ENCODE measurements around the gene SLC44A3. TPM values are rescaled to one million over a fixed set of nuclear protein-coding genes. Genes with fewer than 3 reads are reported as not detected.

SLC44A3 gene
- total RNA-seq, 2 donors from 2014 or later: 17.8 to 32.9 TPM

GRCh38 chr1:94854458-94855306, 34.5 kb downstream of the SLC44A3 start:
- H3K4me1 ChIP-seq: peaks cover 18% of the 10 kb centered on the region
- no peaks in the 10 kb centered on the region for H3K9me3 ChIP-seq
- peak; percentile 98 for ATAC-seq
- TF ChIP-seq, protein P1, sequence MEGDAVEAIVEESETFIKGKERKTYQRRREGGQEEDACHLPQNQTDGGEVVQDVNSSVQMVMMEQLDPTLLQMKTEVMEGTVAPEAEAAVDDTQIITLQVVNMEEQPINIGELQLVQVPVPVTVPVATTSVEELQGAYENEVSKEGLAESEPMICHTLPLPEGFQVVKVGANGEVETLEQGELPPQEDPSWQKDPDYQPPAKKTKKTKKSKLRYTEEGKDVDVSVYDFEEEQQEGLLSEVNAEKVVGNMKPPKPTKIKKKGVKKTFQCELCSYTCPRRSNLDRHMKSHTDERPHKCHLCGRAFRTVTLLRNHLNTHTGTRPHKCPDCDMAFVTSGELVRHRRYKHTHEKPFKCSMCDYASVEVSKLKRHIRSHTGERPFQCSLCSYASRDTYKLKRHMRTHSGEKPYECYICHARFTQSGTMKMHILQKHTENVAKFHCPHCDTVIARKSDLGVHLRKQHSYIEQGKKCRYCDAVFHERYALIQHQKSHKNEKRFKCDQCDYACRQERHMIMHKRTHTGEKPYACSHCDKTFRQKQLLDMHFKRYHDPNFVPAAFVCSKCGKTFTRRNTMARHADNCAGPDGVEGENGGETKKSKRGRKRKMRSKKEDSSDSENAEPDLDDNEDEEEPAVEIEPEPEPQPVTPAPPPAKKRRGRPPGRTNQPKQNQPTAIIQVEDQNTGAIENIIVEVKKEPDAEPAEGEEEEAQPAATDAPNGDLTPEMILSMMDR (IDR thresholded peaks at IDR 0.05): peak; percentile 68 to 98 (median 96)
- no peak for TF ChIP-seq POLR2A (IDR thresholded peaks at IDR 0.05)
- H3K27ac ChIP-seq: peak overlapping the region; percentile 27 to 84 (median 72)
- 16 to 19% methylated on average over 20 to 21 of the region's 21 CpGs for WGBS, 2 donors
- intact Hi-C loops (cut with DNase I): loop anchor here (5.0 kb wide), 1 partner anchor 188 kb away; no protein-coding TSS in a partner anchor
- H3K36me3 ChIP-seq (replicated peaks in 1 of 2; ENCODE audit: insufficient read depth in 1 of 2, low read depth in 2 of 2): peaks cover 0 to 1% of the 10 kb centered on the region in 2 donors
- H3K27me3 ChIP-seq: no peaks in the 10 kb centered on the region
- H3K4me3 ChIP-seq: peak overlapping the region in 1 of 2 donors; percentile 4
- peak; percentile 87 to 92 (median 90) for DNase-seq

DNA sequence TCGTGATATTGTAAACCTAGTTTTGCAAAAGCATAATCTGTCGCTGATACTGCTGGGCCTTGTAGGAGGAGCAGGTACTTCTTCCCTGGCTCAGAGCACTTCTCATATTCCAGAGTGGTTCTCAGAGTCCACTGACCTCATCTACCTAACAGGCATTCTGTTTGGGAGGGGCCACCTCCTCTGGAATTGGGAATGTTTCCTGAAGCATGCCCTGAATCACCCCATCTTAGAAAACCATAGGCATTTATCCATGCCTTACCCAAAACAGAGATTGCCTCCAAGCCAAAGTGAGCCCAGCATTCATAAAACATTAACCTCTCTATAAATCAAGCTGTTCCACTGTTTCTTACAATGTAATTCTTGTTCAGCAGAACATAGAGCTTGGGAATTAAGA, 35.1 kb downstream of the SLC44A3 start:
- no peaks in the 10 kb centered on the region for H3K9me3 ChIP-seq
- no peak for ATAC-seq
- H3K36me3 ChIP-seq (replicated peaks in 1 of 2; ENCODE audit: insufficient read depth in 1 of 2, low read depth in 2 of 2): peaks cover 0 to 1% of the 10 kb centered on the region in 2 donors
- no peaks in the 10 kb centered on the region for H3K27me3 ChIP-seq
- TF ChIP-seq POLR2A (IDR thresholded peaks at IDR 0.05): no peak
- TF ChIP-seq, protein P1 (IDR thresholded peaks at IDR 0.05): no peak
- peak overlapping the region in 3 of 4 donors; percentile 72 to 84 (median 73) for H3K27ac ChIP-seq
- no peak overlapping the region for H3K4me3 ChIP-seq
- WGBS, 2 donors: 59 to 66% methylated on average over 2 of the region's 2 CpGs
- no peak for DNase-seq
- peaks cover 18% of the 10 kb centered on the region for H3K4me1 ChIP-seq
- intact Hi-C loops (cut with DNase I): no loop called here

DNA sequence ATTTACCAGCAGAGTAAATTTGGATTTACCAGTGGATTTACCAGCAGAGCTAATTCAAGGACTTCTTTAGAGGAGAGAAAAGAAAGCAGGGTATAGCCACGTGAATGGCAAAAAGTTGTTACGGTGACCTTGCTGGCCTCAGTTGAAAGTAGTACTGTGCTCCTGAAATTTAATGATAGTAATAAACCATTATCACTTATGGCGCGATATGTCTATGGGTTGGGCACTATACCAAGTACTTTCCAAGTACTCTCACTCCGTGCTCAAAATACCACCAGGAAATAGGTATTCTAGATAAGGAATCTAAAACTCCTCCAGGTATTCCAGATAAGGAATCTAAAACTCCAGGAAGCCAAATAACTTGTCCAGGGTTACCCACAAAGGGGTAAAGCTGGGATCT, 35.8 kb downstream of the SLC44A3 start:
- ATAC-seq (no peak), DNase-seq (no peak)
- Histone ChIP-seq H3K36me3 (replicated peaks in 1 of 2; ENCODE audit: insufficient read depth in 1 of 2, low read depth in 2 of 2) (peaks cover 0 to 1% of the 10 kb centered on the region in 2 donors), H3K27ac (peak overlapping the region in 1 of 4 donors; percentile 84), H3K4me3 (no peak overlapping the region), H3K9me3 (no peaks in the 10 kb centered on the region), H3K4me1 (peaks cover 18% of the 10 kb centered on the region), H3K27me3 (no peaks in the 10 kb centered on the region)
- 52% methylated on average over 5 of the region's 5 CpGs for WGBS, 2 donors
- intact Hi-C loops (cut with DNase I): no loop called here
- TF ChIP-seq POLR2A (IDR thresholded peaks at IDR 0.05): no peak
- TF ChIP-seq, protein P1 (IDR thresholded peaks at IDR 0.05): no peak

DNA sequence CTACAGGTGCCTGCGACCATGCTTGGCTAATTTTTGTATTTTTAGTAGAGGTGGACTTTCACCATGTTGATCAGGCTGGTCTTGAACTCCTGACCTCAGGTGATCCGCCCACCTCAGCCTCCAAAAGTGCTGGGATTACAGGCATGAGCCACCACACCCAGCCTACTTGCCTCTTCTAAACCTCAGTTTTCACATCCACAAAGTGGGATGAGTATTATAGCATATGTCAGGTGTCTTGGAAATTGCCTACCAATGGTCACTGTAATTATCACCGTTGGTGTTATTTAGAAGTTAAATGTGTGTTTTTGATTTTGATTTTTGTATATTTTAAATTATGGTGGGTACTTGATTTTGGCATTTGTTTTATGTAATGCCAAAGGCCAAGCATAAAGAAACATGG, 36.7 kb downstream of the SLC44A3 start:
- no peak overlapping the region for H3K27ac ChIP-seq
- ATAC-seq: no peak
- H3K36me3 ChIP-seq (replicated peaks in 1 of 2; ENCODE audit: insufficient read depth in 1 of 2, low read depth in 2 of 2): no peaks in the 10 kb centered on the region
- intact Hi-C loops (cut with DNase I): no loop called here
- TF ChIP-seq, protein P1 (IDR thresholded peaks at IDR 0.05): no peak
- no peak for TF ChIP-seq POLR2A (IDR thresholded peaks at IDR 0.05)
- no peaks in the 10 kb centered on the region for H3K9me3 ChIP-seq
- 88 to 97% methylated on average over 3 of the region's 3 CpGs for WGBS, 2 donors
- peaks cover 18% of the 10 kb centered on the region for H3K4me1 ChIP-seq
- DNase-seq: no peak
- no peak overlapping the region for H3K4me3 ChIP-seq
- H3K27me3 ChIP-seq: no peaks in the 10 kb centered on the region

All from body of pancreas (tissue), 4 donors.